SU-DHL-6 (cell line): Measurements from ENCODE around the gene HGD.

Experiments used
- H2AFZ ChIP-seq: fragments of 200-600 bp; sonication (generic); 2 replicates; pipeline ENCODE4 v1.6.1; 2014; ENCODE audit warnings: low read depth, mild to moderate bottlenecking, moderate library complexity, mixed read lengths, antibody characterized with exemption, low read length; ENCODE audit not compliant: severe bottlenecking
- H3F3A ChIP-seq: fragments of 200-600 bp; shearing (Covaris generic); 2 replicates; pipeline ENCODE4 v1.6.0; 2016; ENCODE audit warnings: antibody characterized with exemption, mild to moderate bottlenecking; ENCODE audit not compliant: insufficient read depth
- H3K27ac ChIP-seq: fragments of 200-600 bp; sonication (generic); 2 replicates; pipeline ENCODE4 v1.5.1; 2016; ENCODE audit warnings: low read depth, mild to moderate bottlenecking, low read length, moderate library complexity, mixed read lengths
- H3K27me3 ChIP-seq: fragments of 200-600 bp; sonication (generic), shearing (Covaris generic); 2 replicates; pipeline ENCODE4 v1.6.0; 2014; ENCODE audit warnings: mild to moderate bottlenecking, low read length
- H3K36me3 ChIP-seq: fragments of 200-600 bp; sonication (generic); 2 replicates; pipeline ENCODE4 v1.6.1; 2014; ENCODE audit warnings: mild to moderate bottlenecking, low read length, mixed read lengths
- H3K4me2 ChIP-seq: fragments of 300-600, 200-600 bp; shearing (Covaris generic), sonication (generic); 2 replicates; pipeline ENCODE4 v1.6.0; 2014; ENCODE audit warnings: low read length, low read depth, mild to moderate bottlenecking; ENCODE audit not compliant: poor library complexity, severe bottlenecking
- H3K4me3 ChIP-seq: fragments of 200-600 bp; sonication (generic); 2 replicates; pipeline ENCODE4 v1.5.1; 2014; ENCODE audit warnings: antibody characterized with exemption, low read length, mild to moderate bottlenecking, mixed read lengths; ENCODE audit not compliant: insufficient read depth, poor library complexity, severe bottlenecking
- H3K79me2 ChIP-seq: fragments of 200-600 bp; sonication (generic); 2 replicates; pipeline ENCODE4 v1.6.1; 2014; ENCODE audit warnings: mild to moderate bottlenecking, low read length, moderate library complexity; ENCODE audit not compliant: insufficient read depth
- H3K9ac ChIP-seq: fragments of 200-600 bp; sonication (generic); 2 replicates; pipeline ENCODE4 v1.7.0; 2014; ENCODE audit warnings: mild to moderate bottlenecking, low read length
- H3K9me2 ChIP-seq: fragments of 200-600 bp; sonication (generic); replicated peaks from 2 replicates; pipeline ENCODE4 v1.6.1; 2014; ENCODE audit warnings: low read length; ENCODE audit not compliant: insufficient read depth
- H3K9me3 ChIP-seq: fragments of 200-600 bp; sonication (generic); 2 replicates; pipeline ENCODE4 v1.6.1; 2014; ENCODE audit warnings: low read length, mixed read lengths; ENCODE audit not compliant: insufficient read depth
- H4K20me1 ChIP-seq: fragments of 200-600 bp; sonication (generic); 2 replicates; pipeline ENCODE4 v1.6.1; 2014; ENCODE audit warnings: low read depth, mild to moderate bottlenecking, antibody characterized with exemption, low read length, moderate library complexity, mixed read lengths
- CTCF ChIP-seq: fragments of 200-600 bp; sonication (generic); IDR thresholded peaks from one replicate; pipeline ENCODE4 v1.5.1; 2017; ENCODE audit warnings: antibody characterized with exemption, mild to moderate bottlenecking, low read length, moderate library complexity; ENCODE audit not compliant: insufficient read depth, poor library complexity, severe bottlenecking
- EZH2phosphoT487 ChIP-seq: fragments of 200-600 bp; sonication (generic), shearing (Covaris generic); conservative IDR thresholded peaks from 2 replicates; pipeline ENCODE4 v1.6.1; 2018; ENCODE audit warnings: mild to moderate bottlenecking, antibody characterized with exemption, low read length, moderate library complexity, mixed read lengths

HGD gene

GRCh38 chr3:120681506-120682038 is 467 bp downstream of the HGD start:
- Histone ChIP-seq H3K9ac (no peak overlapping the region), H3K36me3 (no peaks in the 10 kb centered on the region), H3K4me2 (no peak overlapping the region), H3F3A (no peaks in the 10 kb centered on the region), H2AFZ (no peak overlapping the region), H3K4me3 (no peak overlapping the region), H4K20me1 (no peaks in the 10 kb centered on the region), H3K9me3 (no peaks in the 10 kb centered on the region), H3K79me2 (no peaks in the 10 kb centered on the region), H3K9me2 (no peaks in the 10 kb centered on the region), H3K27ac (no peak overlapping the region), H3K27me3 (no peaks in the 10 kb centered on the region)
- TF ChIP-seq EZH2phosphoT487 = no peak

- Histone ChIP-seq H3F3A (no peaks in the 10 kb centered on the region), H3K9ac (no peak overlapping the region), H3K9me3 (no peaks in the 10 kb centered on the region), H3K9me2 (no peaks in the 10 kb centered on the region), H3K79me2 (no peaks in the 10 kb centered on the region), H3K4me2 (no peak overlapping the region), H3K36me3 (no peaks in the 10 kb centered on the region), H3K27ac (no peak overlapping the region), H4K20me1 (no peaks in the 10 kb centered on the region), H3K27me3 (no peaks in the 10 kb centered on the region), H2AFZ (no peak overlapping the region), H3K4me3 (no peak overlapping the region)
- TF ChIP-seq CTCF = no peak
- TF ChIP-seq EZH2phosphoT487 = no peak
Measured at GRCh38 chr3:120681018-120681417, 1.0 kb downstream of the HGD start.

GRCh38 chr3:120680193-120680894 is 1.7 kb downstream of the HGD start:
- Histone ChIP-seq H3K9me3 (no peaks in the 10 kb centered on the region), H3K9me2 (no peaks in the 10 kb centered on the region), H3K4me2 (no peak overlapping the region), H2AFZ (no peak overlapping the region), H3K9ac (no peak overlapping the region), H3K36me3 (no peaks in the 10 kb centered on the region), H3K4me3 (no peak overlapping the region), H3K27me3 (no peaks in the 10 kb centered on the region), H3K27ac (no peak overlapping the region), H3K79me2 (no peaks in the 10 kb centered on the region), H4K20me1 (no peaks in the 10 kb centered on the region), H3F3A (no peaks in the 10 kb centered on the region)
- TF ChIP-seq EZH2phosphoT487 (no peak), CTCF (no peak)

- Histone ChIP-seq H3K4me3 (no peak overlapping the region), H3K9ac (no peak overlapping the region), H3K4me2 (no peak overlapping the region), H3K36me3 (no peaks in the 10 kb centered on the region), H4K20me1 (no peaks in the 10 kb centered on the region), H3K27me3 (no peaks in the 10 kb centered on the region), H3F3A (no peaks in the 10 kb centered on the region), H2AFZ (no peak overlapping the region), H3K79me2 (no peaks in the 10 kb centered on the region), H3K9me3 (no peaks in the 10 kb centered on the region), H3K27ac (no peak overlapping the region), H3K9me2 (no peaks in the 10 kb centered on the region)
- no peak for TF ChIP-seq CTCF
- no peak for TF ChIP-seq EZH2phosphoT487
Measured at GRCh38 chr3:120678984-120679383, 3.1 kb downstream of the HGD start.
